Neural cell (in vitro differentiated cells): ENCODE data around the gene GALR2. TPM values are rescaled to one million over a fixed set of nuclear protein-coding genes. Genes with fewer than 3 reads are reported as not detected.

ENCODE experiments used
- H2AFZ ChIP-seq: fragments of 200-600, 300-800 bp; sonication (generic), shearing (Covaris generic); 2 replicates; pipeline ENCODE4 v1.6.0; 2014; ENCODE audit warnings: low read depth, mild to moderate bottlenecking, antibody characterized with exemption, low read length, moderate library complexity
- H3F3A ChIP-seq: fragments of 200-600 bp; shearing (Covaris generic); 2 replicates; pipeline ENCODE4 v1.6.1; 2016; ENCODE audit warnings: mild to moderate bottlenecking, moderate library complexity, mixed read lengths, antibody characterized with exemption, low read length; ENCODE audit not compliant: insufficient read depth, poor library complexity, severe bottlenecking
- H3K27ac ChIP-seq: fragments of 200-600, 300-800 bp; sonication (generic), shearing (Covaris generic); 2 replicates; pipeline ENCODE4 v1.5.1; 2014; ENCODE audit warnings: mild to moderate bottlenecking, low read length, moderate library complexity
- H3K27me3 ChIP-seq: fragments of 300-800, 200-600 bp; sonication (generic), shearing (Covaris generic); 2 replicates; pipeline ENCODE4 v1.6.0; 2014; ENCODE audit warnings: mild to moderate bottlenecking, low read depth, low read length, moderate library complexity; ENCODE audit not compliant: insufficient read depth
- H3K36me3 ChIP-seq: fragments of 300-800, 200-600 bp; sonication (generic), shearing (Covaris generic); 2 replicates; pipeline ENCODE4 v1.5.1; 2014; ENCODE audit warnings: mild to moderate bottlenecking, antibody characterized with exemption, low read length, moderate library complexity; ENCODE audit not compliant: insufficient read depth
- H3K4me2 ChIP-seq: fragments of 300-800, 200-600 bp; sonication (generic), shearing (Covaris generic); 2 replicates; pipeline ENCODE4 v1.6.0; 2014; ENCODE audit warnings: mild to moderate bottlenecking, low read length
- H3K4me3 ChIP-seq: fragments of 300-800, 200-600 bp; sonication (generic), shearing (Covaris generic); 2 replicates; pipeline ENCODE4 v1.5.1; 2014; ENCODE audit warnings: mild to moderate bottlenecking, low read length, moderate library complexity
- H3K79me2 ChIP-seq: fragments of 200-600 bp; shearing (Covaris generic); replicated peaks from 2 replicates; pipeline ENCODE4 v1.6.0; 2014; ENCODE audit warnings: mild to moderate bottlenecking, low read length, moderate library complexity; ENCODE audit not compliant: insufficient read depth
- H3K9ac ChIP-seq: fragments of 300-800, 200-600 bp; sonication (generic), shearing (Covaris generic); 2 replicates; pipeline ENCODE4 v1.6.1; 2016; ENCODE audit warnings: mild to moderate bottlenecking, low read length, mixed read lengths
- H3K9me2 ChIP-seq: fragments of 200-600 bp; shearing (Covaris generic); 2 replicates; pipeline ENCODE4 v1.6.1; 2016; ENCODE audit warnings: mild to moderate bottlenecking, low read length, mixed read lengths; ENCODE audit not compliant: insufficient read depth
- H3K9me3 ChIP-seq: fragments of 200-600, 300-800 bp; sonication (generic), shearing (Covaris generic); 2 replicates; pipeline ENCODE4 v1.6.1; 2016; ENCODE audit warnings: mild to moderate bottlenecking, mixed run types, low read length, moderate library complexity, mixed read lengths
- H4K20me1 ChIP-seq: fragments of 200-600 bp; shearing (Covaris generic); 2 replicates; pipeline ENCODE4 v1.6.1; 2016; ENCODE audit warnings: mild to moderate bottlenecking, mixed run types; ENCODE audit not compliant: insufficient read depth
- EP300 ChIP-seq: fragments of 450-650 bp; conservative IDR thresholded peaks from 2 replicates; pipeline ENCODE4 v1.6.1; 2014; ENCODE audit warnings: antibody characterized with exemption, mild to moderate bottlenecking, moderate library complexity; ENCODE audit not compliant: poor library complexity, severe bottlenecking
- EZH2 ChIP-seq: fragments of 200-600, 300-800 bp; shearing (Covaris generic), sonication (generic); IDR thresholded peaks from 2 replicates; pipeline ENCODE4 v1.6.1; 2014; ENCODE audit warnings: antibody characterized with exemption, low read length, borderline replicate concordance, mild to moderate bottlenecking; ENCODE audit not compliant: insufficient read depth, poor library complexity, severe bottlenecking
- MXI1 ChIP-seq: fragments of 450-650 bp; conservative IDR thresholded peaks from 2 replicates; pipeline ENCODE4 v1.6.1; 2014; ENCODE audit warnings: antibody characterized with exemption, mild to moderate bottlenecking; ENCODE audit not compliant: poor library complexity, severe bottlenecking
- POLR2AphosphoS5 ChIP-seq: IDR thresholded peaks from 2 replicates; pipeline ENCODE4 v1.6.1; 2012
- RAD21 ChIP-seq: fragments of 450-650 bp; conservative IDR thresholded peaks from 2 replicates; pipeline ENCODE4 v1.6.1; 2014; ENCODE audit warnings: antibody characterized with exemption, mild to moderate bottlenecking, moderate library complexity
- SMC3 ChIP-seq: fragments of 450-650 bp; conservative IDR thresholded peaks from 2 replicates; pipeline ENCODE4 v1.6.1; 2014; ENCODE audit warnings: antibody characterized with exemption, mild to moderate bottlenecking, moderate library complexity; ENCODE audit not compliant: poor library complexity
- TAF1 ChIP-seq: IDR thresholded peaks from 2 replicates; pipeline ENCODE4 v1.6.1; 2012; ENCODE audit warnings: low read depth
- polyA plus RNA-seq: library from polyadenylated mRNA; depleted of rRNA; stranded (reverse); fragments of >200 nt; gene quantifications from 2 replicates; pipeline ENCODE4 v1.2.3, GENCODE V29; 2014
- TF ChIP-seq, protein P1 (sequence below): IDR thresholded peaks from 2 replicates; pipeline ENCODE4 v1.6.1; 2012; ENCODE audit warnings: borderline replicate concordance
- TF ChIP-seq, protein P2 (sequence below): fragments of 450-650 bp; IDR thresholded peaks from 2 replicates; pipeline ENCODE4 v1.5.1; 2014; ENCODE audit warnings: antibody characterized with exemption, mild to moderate bottlenecking, moderate library complexity; ENCODE audit not compliant: poor library complexity, severe bottlenecking

The GALR2 gene
- polyA plus RNA-seq, 1 donor from 2014 or later = not detected

DNA sequence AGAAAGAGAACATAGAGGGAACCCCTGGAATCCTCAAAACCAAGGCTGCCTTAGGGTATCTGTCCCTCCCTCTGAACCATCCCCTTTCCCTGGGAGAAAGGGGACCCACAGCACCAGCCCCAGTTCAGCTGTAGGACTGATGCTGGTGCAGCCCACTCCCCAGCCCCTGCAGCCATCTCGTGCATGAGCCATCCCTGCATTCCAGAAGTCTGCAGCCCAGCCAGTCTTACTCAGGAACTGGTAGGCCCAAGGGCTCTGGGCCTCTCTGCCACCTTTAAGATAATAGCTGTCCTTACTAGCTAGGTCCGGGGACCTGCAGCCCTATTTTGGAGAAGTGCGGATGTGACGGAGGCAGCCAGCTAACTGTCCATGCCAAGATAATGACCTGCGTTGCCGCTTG lies 41.4 kb upstream of the GALR2 start:
- no peaks in the 10 kb centered on the region for H4K20me1 ChIP-seq

DNA sequence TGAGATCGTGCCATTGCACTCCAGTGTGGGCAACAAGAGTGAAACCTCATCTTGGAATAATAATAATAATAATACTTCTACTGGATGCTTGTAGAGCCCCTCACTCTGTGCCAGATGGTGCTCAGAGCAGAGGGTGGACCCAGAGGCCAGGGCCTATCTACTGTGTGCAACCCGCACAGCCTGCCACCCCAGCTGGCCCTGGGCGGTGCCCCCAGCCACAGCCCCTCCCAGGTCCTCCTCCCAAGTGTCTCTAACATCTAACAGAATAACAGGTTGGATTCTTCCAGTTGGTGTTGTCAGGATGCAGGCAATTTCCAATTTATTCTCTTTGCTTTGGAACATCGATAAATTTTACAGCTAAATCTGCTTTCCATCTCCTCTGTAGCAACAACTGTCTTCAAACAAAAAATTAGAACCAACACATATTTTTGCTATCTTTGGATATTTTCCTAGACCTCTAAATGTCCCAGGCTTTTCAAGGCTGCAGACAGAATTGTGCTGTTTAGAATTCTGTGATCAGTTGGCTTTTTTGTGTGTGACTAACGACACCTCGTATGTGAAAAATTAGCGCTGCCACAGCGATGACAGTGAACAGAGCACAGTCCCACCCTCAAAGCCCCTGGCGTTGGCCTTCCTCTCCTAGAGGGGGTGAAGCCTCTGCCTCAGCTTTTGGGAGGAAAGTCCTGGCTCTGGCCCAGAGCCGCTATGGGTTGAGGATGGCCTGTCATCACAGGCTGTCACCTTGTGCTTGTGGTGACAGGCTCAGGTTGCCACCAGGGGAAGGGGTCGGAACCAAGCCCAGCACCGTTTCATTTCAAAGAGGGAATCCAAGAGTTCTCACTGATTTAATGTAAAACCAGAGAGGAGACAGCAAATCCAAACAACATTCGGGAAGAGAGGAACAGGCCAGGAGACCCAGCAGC lies 39.9 kb upstream of the GALR2 start:
- Histone ChIP-seq H3K79me2 (no peaks in the 10 kb centered on the region), H4K20me1 (no peaks in the 10 kb centered on the region), H3K9ac (no peak overlapping the region), H3K9me3 (no peaks in the 10 kb centered on the region), H3K4me3 (no peak overlapping the region), H3K36me3 (no peaks in the 10 kb centered on the region), H3K9me2 (no peaks in the 10 kb centered on the region), H3K27ac (no peak overlapping the region), H2AFZ (no peak overlapping the region), H3K27me3 (no peaks in the 10 kb centered on the region), H3K4me2 (no peak overlapping the region), H3F3A (no peaks in the 10 kb centered on the region)
- TF ChIP-seq, protein P1, sequence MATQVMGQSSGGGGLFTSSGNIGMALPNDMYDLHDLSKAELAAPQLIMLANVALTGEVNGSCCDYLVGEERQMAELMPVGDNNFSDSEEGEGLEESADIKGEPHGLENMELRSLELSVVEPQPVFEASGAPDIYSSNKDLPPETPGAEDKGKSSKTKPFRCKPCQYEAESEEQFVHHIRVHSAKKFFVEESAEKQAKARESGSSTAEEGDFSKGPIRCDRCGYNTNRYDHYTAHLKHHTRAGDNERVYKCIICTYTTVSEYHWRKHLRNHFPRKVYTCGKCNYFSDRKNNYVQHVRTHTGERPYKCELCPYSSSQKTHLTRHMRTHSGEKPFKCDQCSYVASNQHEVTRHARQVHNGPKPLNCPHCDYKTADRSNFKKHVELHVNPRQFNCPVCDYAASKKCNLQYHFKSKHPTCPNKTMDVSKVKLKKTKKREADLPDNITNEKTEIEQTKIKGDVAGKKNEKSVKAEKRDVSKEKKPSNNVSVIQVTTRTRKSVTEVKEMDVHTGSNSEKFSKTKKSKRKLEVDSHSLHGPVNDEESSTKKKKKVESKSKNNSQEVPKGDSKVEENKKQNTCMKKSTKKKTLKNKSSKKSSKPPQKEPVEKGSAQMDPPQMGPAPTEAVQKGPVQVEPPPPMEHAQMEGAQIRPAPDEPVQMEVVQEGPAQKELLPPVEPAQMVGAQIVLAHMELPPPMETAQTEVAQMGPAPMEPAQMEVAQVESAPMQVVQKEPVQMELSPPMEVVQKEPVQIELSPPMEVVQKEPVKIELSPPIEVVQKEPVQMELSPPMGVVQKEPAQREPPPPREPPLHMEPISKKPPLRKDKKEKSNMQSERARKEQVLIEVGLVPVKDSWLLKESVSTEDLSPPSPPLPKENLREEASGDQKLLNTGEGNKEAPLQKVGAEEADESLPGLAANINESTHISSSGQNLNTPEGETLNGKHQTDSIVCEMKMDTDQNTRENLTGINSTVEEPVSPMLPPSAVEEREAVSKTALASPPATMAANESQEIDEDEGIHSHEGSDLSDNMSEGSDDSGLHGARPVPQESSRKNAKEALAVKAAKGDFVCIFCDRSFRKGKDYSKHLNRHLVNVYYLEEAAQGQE = no peak
- TF ChIP-seq TAF1 = no peak
- TF ChIP-seq, protein P2, sequence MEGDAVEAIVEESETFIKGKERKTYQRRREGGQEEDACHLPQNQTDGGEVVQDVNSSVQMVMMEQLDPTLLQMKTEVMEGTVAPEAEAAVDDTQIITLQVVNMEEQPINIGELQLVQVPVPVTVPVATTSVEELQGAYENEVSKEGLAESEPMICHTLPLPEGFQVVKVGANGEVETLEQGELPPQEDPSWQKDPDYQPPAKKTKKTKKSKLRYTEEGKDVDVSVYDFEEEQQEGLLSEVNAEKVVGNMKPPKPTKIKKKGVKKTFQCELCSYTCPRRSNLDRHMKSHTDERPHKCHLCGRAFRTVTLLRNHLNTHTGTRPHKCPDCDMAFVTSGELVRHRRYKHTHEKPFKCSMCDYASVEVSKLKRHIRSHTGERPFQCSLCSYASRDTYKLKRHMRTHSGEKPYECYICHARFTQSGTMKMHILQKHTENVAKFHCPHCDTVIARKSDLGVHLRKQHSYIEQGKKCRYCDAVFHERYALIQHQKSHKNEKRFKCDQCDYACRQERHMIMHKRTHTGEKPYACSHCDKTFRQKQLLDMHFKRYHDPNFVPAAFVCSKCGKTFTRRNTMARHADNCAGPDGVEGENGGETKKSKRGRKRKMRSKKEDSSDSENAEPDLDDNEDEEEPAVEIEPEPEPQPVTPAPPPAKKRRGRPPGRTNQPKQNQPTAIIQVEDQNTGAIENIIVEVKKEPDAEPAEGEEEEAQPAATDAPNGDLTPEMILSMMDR = no peak
- TF ChIP-seq POLR2AphosphoS5 = no peak
- TF ChIP-seq MXI1 = no peak
- no peak for TF ChIP-seq EZH2
- no peak for TF ChIP-seq RAD21
- no peak for TF ChIP-seq EP300
- TF ChIP-seq SMC3 = no peak

More for the DNA sequence above, 41.4 kb upstream of the GALR2 start:
- no peak overlapping the region for H2AFZ ChIP-seq
- no peak for TF ChIP-seq TAF1
- TF ChIP-seq EP300 = no peak
- TF ChIP-seq POLR2AphosphoS5 = no peak
- TF ChIP-seq, protein P2 = no peak
- no peak for TF ChIP-seq SMC3
- H3K4me2 ChIP-seq = no peak overlapping the region
- no peaks in the 10 kb centered on the region for H3K9me3 ChIP-seq
- no peak overlapping the region for H3K9ac ChIP-seq
- H3K79me2 ChIP-seq = no peaks in the 10 kb centered on the region
- no peaks in the 10 kb centered on the region for H3K36me3 ChIP-seq
- H3K27me3 ChIP-seq = no peaks in the 10 kb centered on the region
- no peak overlapping the region for H3K4me3 ChIP-seq
- H3K27ac ChIP-seq = no peak overlapping the region
- H3K9me2 ChIP-seq = no peaks in the 10 kb centered on the region
- H3F3A ChIP-seq = no peaks in the 10 kb centered on the region
